ENCODE data around the gene GPC1. TPM values are rescaled to one million over a fixed set of nuclear protein-coding genes. Genes with fewer than 3 reads are reported as not detected.

The GPC1 gene
- total RNA-seq, 4 donors from 2014 or later = 112 to 188 (median 180) TPM

- H3K4me1 ChIP-seq = no peaks in the 10 kb centered on the region
- DNase-seq (no peak), ATAC-seq (no peak)
- intact Hi-C loops (cut with DNase I; ENCODE audit: low total_unique reads) (no loop called here), in situ Hi-C loops (cut with MboI; ENCODE audit: low sequenced_read_pairs in 4 of 4) (no loop called here)
- no peak for TF ChIP-seq CTCF (IDR thresholded peaks at IDR 0.05 in 4 of 5, conservative IDR thresholded peaks at IDR 0.05 in 1 of 5)
- TF ChIP-seq POLR2A (IDR thresholded peaks at IDR 0.05) = no peak
- no peak overlapping the region for H3K4me3 ChIP-seq
- no peaks in the 10 kb centered on the region for H3K9me3 ChIP-seq
- H3K36me3 ChIP-seq = no peaks in the 10 kb centered on the region
- H3K27ac ChIP-seq = no peak overlapping the region
- H3K27me3 ChIP-seq = no peaks in the 10 kb centered on the region
These were observed 43.1 kb downstream of the GPC1 start for GRCh38 chr2:240478346-240479110.

GRCh38 chr2:240479111-240479501 lies 43.6 kb downstream of the GPC1 start:
- no peak for DNase-seq
- no peaks in the 10 kb centered on the region for H3K9me3 ChIP-seq
- no peaks in the 10 kb centered on the region for H3K4me1 ChIP-seq
- no peaks in the 10 kb centered on the region for H3K36me3 ChIP-seq
- no peak for ATAC-seq
- no peak overlapping the region for H3K4me3 ChIP-seq
- intact Hi-C loops (cut with DNase I; ENCODE audit: low total_unique reads) = no loop called here
- no peak overlapping the region for H3K27ac ChIP-seq
- in situ Hi-C loops (cut with MboI; ENCODE audit: low sequenced_read_pairs in 4 of 4) = no loop called here
- no peaks in the 10 kb centered on the region for H3K27me3 ChIP-seq
- TF ChIP-seq CTCF (IDR thresholded peaks at IDR 0.05 in 4 of 5, conservative IDR thresholded peaks at IDR 0.05 in 1 of 5) = no peak
- no peak for TF ChIP-seq POLR2A (IDR thresholded peaks at IDR 0.05)

- ATAC-seq = no peak
These were observed 45.6 kb downstream of the GPC1 start for GRCh38 chr2:240480834-240481623.

GRCh38 chr2:240481720-240482119 lies 46.3 kb downstream of the GPC1 start:
- H3K9me3 ChIP-seq = no peaks in the 10 kb centered on the region
- intact Hi-C loops (cut with DNase I; ENCODE audit: low total_unique reads) (no loop called here), in situ Hi-C loops (cut with MboI; ENCODE audit: low sequenced_read_pairs in 4 of 4) (no loop called here)
- no peak for TF ChIP-seq CTCF (IDR thresholded peaks at IDR 0.05 in 4 of 5, conservative IDR thresholded peaks at IDR 0.05 in 1 of 5)
- TF ChIP-seq POLR2A (IDR thresholded peaks at IDR 0.05) = no peak
- ATAC-seq (no peak), DNase-seq (no peak)
- no peak overlapping the region for H3K4me3 ChIP-seq
- no peaks in the 10 kb centered on the region for H3K27me3 ChIP-seq
- H3K4me1 ChIP-seq = no peaks in the 10 kb centered on the region
- no peaks in the 10 kb centered on the region for H3K36me3 ChIP-seq
- no peak overlapping the region for H3K27ac ChIP-seq

More at GRCh38 chr2:240480834-240481623, 45.6 kb downstream of the GPC1 start:
- TF ChIP-seq CTCF (IDR thresholded peaks at IDR 0.05 in 4 of 5, conservative IDR thresholded peaks at IDR 0.05 in 1 of 5) (no peak), POLR2A (IDR thresholded peaks at IDR 0.05) (no peak)
- Histone ChIP-seq H3K27me3 (no peaks in the 10 kb centered on the region), H3K27ac (no peak overlapping the region), H3K36me3 (no peaks in the 10 kb centered on the region), H3K9me3 (no peaks in the 10 kb centered on the region), H3K4me1 (no peaks in the 10 kb centered on the region), H3K4me3 (no peak overlapping the region)
- intact Hi-C loops (cut with DNase I; ENCODE audit: low total_unique reads) (no loop called here), in situ Hi-C loops (cut with MboI; ENCODE audit: low sequenced_read_pairs in 4 of 4) (no loop called here)
- DNase-seq = no peak
